Right lobe of liver (tissue), 4 donors: ENCODE data around the gene SH2D3C.

ENCODE experiments used
- POLR2A ChIP-seq: fragments of 450-650 bp; IDR thresholded peaks from one replicate; pipeline ENCODE4 v1.6.1; 2017; ENCODE audit warnings: antibody characterized with exemption, mild to moderate bottlenecking
- TF ChIP-seq, protein P1 (sequence below), 4 donors: fragments of 200-600 bp in 3 of 4; fragments of 450-650 bp in 1 of 4; IDR thresholded peaks; one replicate each; pipeline versions ENCODE4 v1.5.1 to v1.8.0; 2016 to 2022; ENCODE audit warnings: antibody characterized with exemption in 4 of 4, mild to moderate bottlenecking in 2 of 4
- donor health status: DM: no; HTN: no; CAD: no.
- donor health status: DM: no; HTN: no; CAD: no.
- donor health status: DM: no; HTN: yes; CAD: no.

DNA sequence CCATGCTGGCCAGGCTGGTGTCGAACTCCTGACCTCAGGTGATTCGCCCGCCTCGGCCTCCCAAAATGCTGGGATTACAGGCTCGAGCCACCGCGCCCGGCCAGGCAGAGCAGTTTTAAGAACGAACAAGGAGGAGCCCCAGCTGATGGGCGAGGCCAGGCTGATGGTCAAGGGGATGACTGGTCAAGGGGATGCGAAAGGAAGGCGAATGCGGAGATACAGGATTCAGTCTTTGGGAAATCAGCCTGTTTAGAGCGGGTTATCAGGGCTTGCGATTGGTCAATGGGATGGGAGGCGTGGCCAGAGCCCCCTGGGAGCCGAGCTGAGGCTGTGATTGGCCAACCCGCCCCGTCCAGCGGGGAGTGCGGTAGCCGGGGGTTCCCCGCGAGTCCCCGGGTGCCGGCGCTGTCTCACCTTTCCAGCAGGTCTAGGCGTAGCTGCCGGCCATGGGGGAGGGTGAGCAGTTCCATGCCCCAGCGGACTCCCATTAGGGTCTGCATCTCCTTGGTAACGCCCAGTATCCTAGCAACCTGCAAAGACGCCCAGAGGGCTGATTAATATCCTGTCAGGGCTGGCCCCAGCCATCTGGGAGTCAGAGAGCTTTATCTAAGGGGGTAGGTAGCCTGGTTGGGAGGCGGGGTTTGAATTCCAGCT, 35.9 kb downstream of the SH2D3C start:
- TF ChIP-seq POLR2A: no peak
- TF ChIP-seq, protein P1, sequence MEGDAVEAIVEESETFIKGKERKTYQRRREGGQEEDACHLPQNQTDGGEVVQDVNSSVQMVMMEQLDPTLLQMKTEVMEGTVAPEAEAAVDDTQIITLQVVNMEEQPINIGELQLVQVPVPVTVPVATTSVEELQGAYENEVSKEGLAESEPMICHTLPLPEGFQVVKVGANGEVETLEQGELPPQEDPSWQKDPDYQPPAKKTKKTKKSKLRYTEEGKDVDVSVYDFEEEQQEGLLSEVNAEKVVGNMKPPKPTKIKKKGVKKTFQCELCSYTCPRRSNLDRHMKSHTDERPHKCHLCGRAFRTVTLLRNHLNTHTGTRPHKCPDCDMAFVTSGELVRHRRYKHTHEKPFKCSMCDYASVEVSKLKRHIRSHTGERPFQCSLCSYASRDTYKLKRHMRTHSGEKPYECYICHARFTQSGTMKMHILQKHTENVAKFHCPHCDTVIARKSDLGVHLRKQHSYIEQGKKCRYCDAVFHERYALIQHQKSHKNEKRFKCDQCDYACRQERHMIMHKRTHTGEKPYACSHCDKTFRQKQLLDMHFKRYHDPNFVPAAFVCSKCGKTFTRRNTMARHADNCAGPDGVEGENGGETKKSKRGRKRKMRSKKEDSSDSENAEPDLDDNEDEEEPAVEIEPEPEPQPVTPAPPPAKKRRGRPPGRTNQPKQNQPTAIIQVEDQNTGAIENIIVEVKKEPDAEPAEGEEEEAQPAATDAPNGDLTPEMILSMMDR (IDR thresholded peaks at IDR 0.05): no peak
